Activated CD4-positive, CD25-positive, alpha-beta regulatory T cell (primary cell): ENCODE data around the gene COPG1.

Experiments
- DNase-seq, 4 experiments: peaks; one replicate each; lab custom pipeline; 2025; lab: John Stamatoyannopoulos, UW

Gene COPG1

GRCh38 chr3:129280183-129280582 lies 30.8 kb downstream of the COPG1 start:
- no peak for DNase-seq

- DNase-seq, result no peak
Observed at GRCh38 chr3:129281726-129282125, 32.3 kb downstream of the COPG1 start.

DNA sequence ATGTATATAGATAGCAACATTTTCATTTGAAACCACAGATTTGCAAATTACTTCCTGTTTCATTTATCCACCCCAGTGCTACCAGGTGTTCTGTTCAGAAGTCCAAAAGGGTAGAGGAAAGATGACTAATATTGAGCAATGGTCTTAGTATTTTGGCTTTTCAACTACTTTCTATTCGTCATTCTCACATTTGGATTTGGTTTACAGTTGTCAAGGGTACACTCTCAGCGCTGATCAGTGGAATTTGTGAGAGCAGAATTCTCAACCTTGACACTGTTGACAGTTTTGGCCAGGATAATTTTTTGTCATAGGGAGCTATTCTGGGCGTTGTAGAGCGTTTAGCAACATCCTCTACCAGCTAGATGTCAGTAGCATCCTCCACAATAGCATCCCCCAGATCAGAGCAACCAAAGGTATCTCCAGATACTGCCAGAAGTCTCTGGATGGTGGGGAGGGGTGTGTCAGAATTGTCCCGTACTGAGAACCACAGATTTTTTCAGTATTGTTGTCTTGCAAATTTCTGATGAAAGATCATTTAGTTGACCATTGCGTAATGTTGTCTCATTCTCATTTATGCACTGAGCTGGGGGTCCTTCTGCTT lies 33.4 kb downstream of the COPG1 start:
- DNase-seq, result no peak

DNA sequence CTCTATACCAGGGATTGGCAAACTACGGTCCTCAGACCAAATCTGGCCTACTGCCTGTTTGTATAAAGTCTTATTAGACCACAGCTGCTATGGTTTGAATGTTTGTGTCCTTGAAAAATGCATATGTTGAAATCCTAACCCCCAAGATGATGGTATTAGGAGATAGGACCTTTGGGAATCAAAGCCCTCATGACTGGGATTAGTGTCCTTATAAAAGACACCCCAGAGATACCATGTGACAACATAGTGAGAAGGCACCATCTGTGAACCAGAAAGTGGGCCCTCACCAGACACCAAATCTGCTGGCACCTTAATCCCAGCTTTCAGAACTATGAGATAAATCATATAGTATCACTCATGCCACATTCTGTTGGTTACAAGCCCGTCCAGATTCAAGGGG lies 36.7 kb downstream of the COPG1 start:
- no peak for DNase-seq

GRCh38 chr3:129288446-129288845 lies 39.0 kb downstream of the COPG1 start:
- no peak for DNase-seq

DNA sequence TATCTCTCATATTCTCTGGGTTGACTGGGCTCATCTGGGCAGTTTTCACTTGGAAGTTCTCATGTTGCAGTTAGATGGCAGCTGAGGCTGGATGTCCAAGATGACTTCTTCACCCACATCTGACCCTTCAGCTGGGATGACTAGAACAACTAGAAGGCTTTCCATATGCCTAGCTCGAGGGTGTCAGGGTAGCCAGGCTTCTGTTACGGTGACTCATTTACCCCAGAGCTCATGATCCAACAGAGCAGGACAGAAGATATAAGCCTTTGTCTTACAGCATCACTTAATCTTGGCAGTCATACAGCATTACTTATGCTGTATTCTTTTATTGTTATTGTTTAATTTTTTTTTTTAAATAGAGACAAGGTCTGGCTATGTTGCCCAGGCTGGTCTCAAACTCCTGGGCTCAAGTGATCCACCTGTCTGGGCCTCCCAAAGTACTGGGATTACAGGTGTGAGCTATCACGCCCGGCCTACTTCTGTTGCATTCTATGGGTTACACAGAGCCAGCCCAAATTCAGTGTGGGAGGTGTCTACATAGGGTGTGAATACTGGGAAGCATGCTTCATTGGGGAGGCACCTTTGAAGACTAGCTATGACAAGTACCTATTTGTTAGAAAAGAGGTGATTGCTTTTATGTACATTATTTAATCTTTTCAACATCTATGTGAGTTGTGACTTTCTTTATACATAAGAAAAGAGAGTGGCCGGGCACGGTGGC lies 40.0 kb downstream of the COPG1 start:
- DNase-seq, result no peak

- DNase-seq, result no peak
Observed at GRCh38 chr3:129291236-129291886, 42.0 kb downstream of the COPG1 start.

DNA sequence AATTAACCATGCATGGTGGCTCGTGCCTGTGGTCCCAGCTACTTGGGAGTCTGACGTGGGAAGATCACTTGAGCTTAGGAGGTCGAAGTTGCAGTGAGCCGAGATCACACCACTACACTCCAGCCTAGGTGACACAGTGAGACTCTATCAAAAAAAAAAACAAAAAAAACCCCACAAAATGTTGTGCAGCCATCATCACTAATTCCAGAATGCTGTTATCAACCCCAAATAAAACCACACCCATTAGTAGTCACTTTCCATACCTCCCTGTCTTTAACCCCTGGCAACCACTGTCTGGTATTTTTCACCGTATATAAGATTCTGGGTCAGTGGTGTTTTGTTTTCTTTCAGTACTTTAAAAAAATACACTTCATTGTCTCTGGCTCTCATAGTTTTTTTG lies 45.9 kb downstream of the COPG1 start:
- no peak for DNase-seq

DNA sequence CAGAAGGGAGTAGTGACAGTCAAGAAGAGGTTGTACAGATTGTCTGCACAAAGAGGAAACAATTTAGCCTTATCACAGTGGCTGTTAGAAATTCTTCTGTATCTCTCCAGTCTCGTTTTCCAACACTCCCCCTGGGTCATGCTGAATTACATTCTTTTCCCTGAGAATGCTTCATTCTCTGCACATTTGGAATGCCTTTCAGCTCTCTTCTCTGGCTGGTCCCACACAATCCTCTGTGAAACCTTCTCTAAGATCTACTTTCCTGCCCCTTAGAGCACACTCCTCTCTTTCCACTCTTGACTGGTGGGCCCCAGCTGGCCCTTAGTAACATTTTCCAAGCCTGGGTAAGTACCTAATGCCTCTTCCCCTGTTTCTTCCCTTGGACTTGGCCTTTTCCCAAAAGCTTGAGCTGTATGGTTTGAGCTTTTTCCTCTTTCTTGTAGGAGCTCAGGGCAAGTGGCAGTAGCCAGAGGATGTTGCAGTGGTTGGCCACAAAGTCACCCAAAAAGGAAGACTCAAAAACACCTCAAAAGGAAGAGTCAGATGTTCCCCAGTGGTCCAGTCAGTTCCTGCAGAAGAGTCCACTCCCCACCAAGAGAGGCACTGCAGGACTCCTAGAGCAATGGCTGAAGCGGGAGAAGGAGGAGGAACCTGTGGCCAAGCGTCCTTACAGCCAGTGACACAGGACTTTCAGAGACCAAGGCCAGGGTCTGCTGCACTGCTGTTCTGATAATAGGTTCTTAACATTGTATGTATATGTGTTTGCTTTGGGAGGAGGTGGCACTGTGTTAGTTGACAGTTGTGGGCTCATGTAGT lies 54.9 kb downstream of the COPG1 start:
- no peak for DNase-seq

DNA sequence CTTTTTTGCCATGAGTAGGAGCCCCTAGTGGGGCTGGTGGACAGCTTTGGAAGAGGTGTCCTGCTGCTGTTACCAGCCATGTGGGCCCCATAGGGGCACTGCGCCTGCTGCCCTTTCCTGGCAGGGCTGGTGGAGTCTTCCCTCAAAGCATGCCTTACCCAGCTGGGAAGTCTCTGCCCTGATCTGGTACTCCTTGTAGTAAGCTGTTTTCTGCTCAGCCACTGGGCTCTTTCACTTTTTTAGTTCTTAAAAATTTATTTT lies 55.5 kb downstream of the COPG1 start:
- no peak for DNase-seq

DNA sequence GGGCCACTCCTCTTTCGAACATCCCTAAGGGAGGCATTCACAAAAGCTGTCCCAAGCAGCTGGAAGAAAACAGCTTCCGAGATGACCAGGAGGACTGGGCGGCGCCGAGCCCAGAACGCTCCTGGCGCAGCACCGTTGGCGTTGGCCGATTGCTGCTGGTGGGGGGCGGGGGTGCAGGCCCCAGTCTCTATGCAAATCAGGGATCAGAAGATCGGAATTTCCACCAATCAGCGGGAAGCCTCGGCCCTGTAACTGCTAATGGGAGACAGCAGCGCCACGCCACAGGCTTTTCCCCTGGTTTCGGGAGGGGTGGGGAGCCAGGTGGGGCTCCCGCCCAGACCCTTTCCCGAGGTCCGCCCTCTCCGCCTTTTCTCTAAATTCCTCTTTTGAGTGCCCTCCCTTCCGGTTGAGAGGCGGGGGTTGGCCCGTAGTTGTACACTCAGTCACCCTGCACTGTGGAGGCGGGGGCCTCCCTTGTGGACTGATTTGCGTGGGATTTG lies 56.2 kb downstream of the COPG1 start:
- DNase-seq, result no peak

DNA sequence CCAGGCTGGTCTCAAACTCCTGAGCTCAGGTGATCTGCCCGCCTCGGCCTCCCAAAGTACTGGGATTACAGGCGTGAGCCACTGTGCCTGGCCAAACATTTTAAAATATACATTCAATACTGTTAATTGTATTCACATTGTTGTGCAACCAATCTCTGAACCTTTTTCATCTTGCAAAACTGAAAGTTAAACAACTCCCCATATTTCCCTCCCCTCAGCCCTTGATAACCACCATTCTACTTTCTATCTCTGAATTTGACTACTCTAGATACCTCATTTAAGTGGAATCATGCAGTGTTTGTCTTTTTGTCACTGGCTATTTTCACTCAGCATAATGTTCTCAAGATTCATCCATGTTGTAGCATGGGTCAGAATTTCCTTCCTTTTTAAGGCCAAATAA lies 59.2 kb downstream of the COPG1 start:
- no peak for DNase-seq

- DNase-seq, result no peak
Observed at GRCh38 chr3:129310111-129311011, 61.0 kb downstream of the COPG1 start.

DNA sequence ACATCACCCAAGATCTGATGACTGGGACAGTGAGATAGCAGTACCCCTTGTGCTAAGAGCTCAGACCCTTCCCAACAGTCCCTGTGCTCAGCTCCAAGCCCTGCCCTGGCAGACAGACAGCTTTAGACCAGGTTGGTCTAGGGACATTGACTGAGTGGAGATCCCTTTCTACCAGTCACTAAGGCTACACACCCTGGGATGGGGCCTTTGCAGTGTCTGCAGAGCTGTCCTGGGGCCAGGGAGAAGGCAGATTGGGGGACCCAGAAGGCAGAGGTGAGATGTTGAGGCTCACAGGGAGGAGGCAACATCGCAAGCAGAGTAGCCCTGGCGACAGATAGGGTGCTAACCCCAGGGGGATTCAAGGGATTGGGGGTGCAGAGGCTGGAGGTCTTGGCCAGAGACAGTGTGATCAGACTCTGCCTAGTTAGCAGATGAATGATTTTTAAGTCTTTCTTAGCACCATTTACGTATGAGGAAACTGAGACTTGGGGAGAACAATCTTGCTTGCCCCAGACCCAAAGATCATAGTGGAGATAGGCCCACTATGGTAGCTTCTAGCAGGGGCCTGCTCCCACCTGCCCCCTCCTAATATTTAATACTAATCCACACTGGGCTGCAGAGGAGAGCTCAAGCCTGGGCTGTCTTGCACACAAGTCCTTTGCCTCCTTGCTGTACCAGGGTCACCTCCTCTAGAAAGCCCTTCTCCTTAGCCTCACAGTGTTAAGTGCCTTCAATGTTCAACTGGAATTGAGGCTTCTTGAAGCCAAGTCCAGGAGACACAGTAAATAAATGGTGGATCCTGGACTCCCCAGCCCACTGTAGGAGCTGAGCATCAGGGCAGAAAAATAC lies 61.9 kb downstream of the COPG1 start:
- DNase-seq, result no peak

DNA sequence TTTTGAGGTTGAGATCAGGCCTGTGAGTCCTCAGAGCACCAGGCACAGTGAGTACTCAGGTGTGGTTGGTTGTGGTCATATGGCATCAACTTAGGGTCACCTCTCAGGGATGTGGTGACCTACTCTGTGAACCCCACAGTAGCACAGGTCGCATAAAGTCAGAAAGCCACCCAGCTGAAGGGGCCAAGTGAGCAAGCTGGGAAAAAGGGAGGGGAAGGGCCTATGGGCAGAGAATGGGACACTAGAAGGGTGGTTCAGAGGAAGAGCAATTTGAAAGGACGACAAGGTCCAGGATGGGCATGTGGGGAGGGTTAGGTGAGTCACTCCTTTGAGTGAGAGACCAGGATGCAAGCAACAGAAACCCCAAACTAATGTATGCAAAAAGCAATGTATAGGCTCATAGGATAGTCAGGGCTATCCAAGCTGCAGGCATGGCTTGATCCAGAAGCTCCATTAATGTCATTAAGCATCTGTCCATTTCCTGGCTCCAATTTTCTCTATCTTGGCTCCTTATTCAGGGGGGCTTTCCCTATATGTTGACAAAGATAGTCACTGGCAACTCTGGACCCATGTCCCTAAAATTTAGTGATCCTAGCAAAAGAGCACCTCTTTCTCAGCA lies 62.7 kb downstream of the COPG1 start:
- no peak for DNase-seq

- no peak for DNase-seq
Observed at GRCh38 chr3:129312671-129313414, 63.4 kb downstream of the COPG1 start.

DNA sequence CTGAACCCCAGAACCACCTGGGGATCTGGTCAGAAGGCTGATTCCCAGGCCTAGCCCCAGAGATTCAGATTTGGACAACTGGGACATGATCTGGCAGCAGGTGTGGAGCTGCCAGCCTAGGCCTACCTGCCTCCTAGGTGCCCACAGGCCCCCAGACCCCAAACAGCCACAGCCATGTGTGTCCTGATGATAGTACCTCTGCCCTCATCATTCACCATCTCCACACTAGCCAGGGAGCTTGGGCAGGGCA lies 63.9 kb downstream of the COPG1 start:
- no peak for DNase-seq

DNA sequence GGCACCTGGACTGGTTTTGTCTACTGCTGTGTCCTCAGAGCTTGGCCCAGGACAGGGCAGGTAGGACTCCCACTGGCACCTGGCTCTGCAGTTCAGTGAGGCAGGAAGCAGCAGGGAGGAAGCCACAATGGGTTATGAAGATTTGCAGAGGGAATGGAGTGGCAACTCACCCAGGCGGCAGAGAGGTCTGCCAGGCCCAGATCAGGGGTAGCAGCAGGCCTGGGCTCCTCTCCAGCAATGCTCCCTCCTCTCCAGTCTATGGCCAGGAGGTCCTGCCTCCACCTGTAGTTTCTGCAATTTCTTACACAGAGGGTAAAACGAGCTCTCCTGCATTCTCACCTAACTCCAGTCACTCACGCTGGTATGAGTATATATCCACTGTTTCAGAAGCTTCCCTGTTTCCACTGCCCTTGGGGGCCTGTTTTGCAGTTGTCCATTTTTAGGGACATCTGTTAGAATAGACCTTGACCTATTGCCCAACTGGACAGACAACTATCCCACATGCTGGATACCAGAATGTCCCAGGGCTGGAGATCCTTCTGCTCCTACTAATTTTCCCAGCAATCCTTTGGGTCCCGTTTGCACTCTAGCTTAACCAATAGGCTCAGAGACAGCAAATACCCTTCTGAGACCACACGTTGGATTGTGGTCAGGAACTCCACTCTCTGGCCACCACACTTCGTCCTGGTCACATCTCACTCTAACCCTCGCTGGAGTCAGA lies 64.4 kb downstream of the COPG1 start:
- DNase-seq, result no peak
